DND-41 (cell line): Measurements from ENCODE around the gene EIF2B4.

Source experiments
- ATAC-seq: fragments of 200-7000 bp; cut with Tn5 transposase; 3 replicates; pipeline ENCODE4 v1.9.1; 2021; ENCODE audit warnings: low read depth; ENCODE audit not compliant: insufficient read depth
- DNase-seq: peaks from one replicate; pipeline ENCODE4 v3.0.0-alpha.2; 2020
- H2AFZ ChIP-seq: 2 replicates; pipeline ENCODE4 v1.6.0; 2012; ENCODE audit warnings: low read depth, low read length
- H3K27ac ChIP-seq: 2 replicates; pipeline ENCODE4 v1.5.1; 2012; ENCODE audit warnings: low read length, inconsistent platforms
- H3K27me3 ChIP-seq: fragments of 200-600 bp; sonication (generic); 2 replicates; pipeline ENCODE4 v1.6.0; 2012; ENCODE audit warnings: low read length, mild to moderate bottlenecking, inconsistent platforms; ENCODE audit not compliant: insufficient read depth, poor library complexity
- H3K36me3 ChIP-seq: 2 replicates; pipeline ENCODE4 v1.5.1; 2012; ENCODE audit warnings: low read length, inconsistent platforms; ENCODE audit not compliant: insufficient read depth
- H3K4me1 ChIP-seq: 2 replicates; pipeline ENCODE4 v1.5.1; 2012; ENCODE audit warnings: mild to moderate bottlenecking, low read length; ENCODE audit not compliant: insufficient read depth
- H3K4me2 ChIP-seq: 2 replicates; pipeline ENCODE4 v1.6.0; 2012; ENCODE audit warnings: mild to moderate bottlenecking, moderate library complexity, low read length, inconsistent platforms; ENCODE audit not compliant: insufficient read depth
- H3K4me3 ChIP-seq, 2 experiments: fragments of 200-600 bp in 1 of 2; shearing (Covaris generic) in 1 of 2; 2 replicates each; pipeline ENCODE4 v1.5.1; 2012 to 2016; ENCODE audit warnings: inconsistent platforms in 2 of 2, low read length in 2 of 2, mild to moderate bottlenecking in 2 of 2, low read depth in 1 of 2, moderate library complexity in 1 of 2
- H3K79me2 ChIP-seq: 2 replicates; pipeline ENCODE4 v1.6.0; 2012; ENCODE audit warnings: low read length, inconsistent platforms; ENCODE audit not compliant: insufficient read depth
- H3K9ac ChIP-seq: 2 replicates; pipeline ENCODE4 v1.6.0; 2012; ENCODE audit warnings: low read depth, mild to moderate bottlenecking, inconsistent platforms, low read length, moderate library complexity
- H3K9me3 ChIP-seq: 2 replicates; pipeline ENCODE4 v1.5.1; 2012; ENCODE audit warnings: low read length, moderate library complexity, mild to moderate bottlenecking, inconsistent platforms; ENCODE audit not compliant: insufficient read depth, severe bottlenecking
- H4K20me1 ChIP-seq: 2 replicates; pipeline ENCODE4 v1.6.0; 2012; ENCODE audit warnings: low read length; ENCODE audit not compliant: insufficient read depth
- CTCF ChIP-seq: IDR thresholded peaks from 2 replicates; pipeline ENCODE4 v1.5.1; 2012; ENCODE audit warnings: borderline replicate concordance, low read length, moderate library complexity, mild to moderate bottlenecking; ENCODE audit not compliant: poor library complexity, severe bottlenecking; ENCODE audit errors: extremely low read depth
- EZH2 ChIP-seq: IDR thresholded peaks from 3 replicates; pipeline ENCODE4 v1.6.1; 2012; ENCODE audit warnings: borderline replicate concordance, low read depth, mild to moderate bottlenecking, moderate library complexity, low read length, inconsistent platforms; ENCODE audit not compliant: severe bottlenecking

EIF2B4 gene

GRCh38 chr2:27324720-27325119, 45.4 kb downstream of the EIF2B4 start:
- Histone ChIP-seq H3K4me1 (peaks cover 35% of the 10 kb centered on the region), H2AFZ (no peak overlapping the region), H3K27me3 (no peaks in the 10 kb centered on the region), H4K20me1 (peaks cover 6% of the 10 kb centered on the region; the same call in 1 of the 2 replicates), H3K9me3 (no peaks in the 10 kb centered on the region), H3K4me3 (no peak overlapping the region), H3K9ac (no peak overlapping the region), H3K4me2 (peak overlapping the region; percentile 90; the same call in 1 of the 2 replicates), H3K36me3 (peaks cover 43% of the 10 kb centered on the region), H3K27ac (no peak overlapping the region), H3K79me2 (peaks cover 35% of the 10 kb centered on the region)
- TF ChIP-seq CTCF (no peak), EZH2 (no peak)
- ATAC-seq (no peak), DNase-seq (no peak)

GRCh38 chr2:27323596-27324285, 46.4 kb downstream of the EIF2B4 start:
- peaks cover 6% of the 10 kb centered on the region; the same call in 1 of the 2 replicates for H4K20me1 ChIP-seq
- peak overlapping the region; percentile 90 for H3K4me2 ChIP-seq
- DNase-seq (no peak), ATAC-seq (peak; percentile 12; the same call in 1 of the 3 replicates)
- H3K4me3 ChIP-seq = peak overlapping the region; percentile 89 to 91
- H2AFZ ChIP-seq = peak overlapping the region; percentile 92
- H3K79me2 ChIP-seq = peaks cover 35% of the 10 kb centered on the region
- H3K27ac ChIP-seq = peak overlapping the region; percentile 92
- peak overlapping the region; percentile 86 for H3K9ac ChIP-seq
- peaks cover 37% of the 10 kb centered on the region for H3K36me3 ChIP-seq
- no peak for TF ChIP-seq CTCF
- no peak for TF ChIP-seq EZH2
- peaks cover 35% of the 10 kb centered on the region for H3K4me1 ChIP-seq
- no peaks in the 10 kb centered on the region for H3K27me3 ChIP-seq
- H3K9me3 ChIP-seq = no peaks in the 10 kb centered on the region

- TF ChIP-seq EZH2 = no peak
- TF ChIP-seq CTCF = no peak
- H2AFZ ChIP-seq = peak within 1 kb of the TSS; percentile 92
- H3K4me3 ChIP-seq = peak within 1 kb of the TSS; percentile 89 to 91
- H3K27me3 ChIP-seq = no peaks in the 10 kb centered on the region
- peak; percentile 95 for ATAC-seq
- H3K4me2 ChIP-seq = peak within 1 kb of the TSS; percentile 90
- peak within 1 kb of the TSS; percentile 86 for H3K9ac ChIP-seq
- peak within 1 kb of the TSS; percentile 92 for H3K27ac ChIP-seq
- no peaks in the 10 kb centered on the region for H3K9me3 ChIP-seq
- peaks cover 6% of the 10 kb centered on the region; the same call in 1 of the 2 replicates for H4K20me1 ChIP-seq
- H3K79me2 ChIP-seq = peaks cover 35% of the 10 kb centered on the region
- peak; percentile 88 for DNase-seq
- peaks cover 35% of the 10 kb centered on the region for H3K4me1 ChIP-seq
- H3K36me3 ChIP-seq = peaks cover 29% of the 10 kb centered on the region
These were observed 47.2 kb downstream of the EIF2B4 start, which contains the start of gene MPV17 for GRCh38 chr2:27322766-27323595. Gene MPV17 (minus strand): TSS chr2:27323097. CDS start chr2:27322517, 580 bp downstream.
